Glomerular visceral epithelial cell (primary cell): ENCODE data around the gene SPRED2.
A peak's percentile ranks its signal among the peaks of the same experiment; 100 is the strongest.

Source experiments
- DNase-seq: peaks from one replicate; pipeline ENCODE4 v3.0.0-alpha.2; 2016; ENCODE audit errors: extremely low spot score

Gene SPRED2

DNA sequence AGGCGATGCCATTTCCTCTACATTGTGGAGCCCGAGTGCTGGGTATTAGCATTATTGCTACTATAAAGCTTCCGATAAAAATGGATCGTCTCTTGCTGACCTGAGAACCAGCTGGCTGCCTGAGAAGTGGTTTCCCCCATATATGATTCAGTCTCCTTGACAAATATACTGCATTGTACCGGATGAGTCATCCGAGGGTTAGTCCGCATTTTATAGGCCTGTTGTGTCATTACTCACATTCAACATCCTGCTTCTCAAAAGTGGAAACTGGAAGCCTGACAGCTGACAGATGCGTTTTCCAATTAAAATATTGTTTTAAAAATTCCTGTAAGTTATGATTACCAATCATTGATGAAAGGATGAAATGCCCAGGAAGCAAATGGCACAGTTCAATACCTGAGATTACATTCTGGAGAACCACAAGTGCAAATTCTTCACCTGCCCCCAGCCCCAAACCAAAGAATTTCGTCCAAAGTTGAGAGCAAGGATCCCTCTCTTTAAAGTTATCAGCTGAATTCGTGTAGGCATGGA, 65.7 kb downstream of the SPRED2 start:
- peak; percentile 83 for DNase-seq

DNA sequence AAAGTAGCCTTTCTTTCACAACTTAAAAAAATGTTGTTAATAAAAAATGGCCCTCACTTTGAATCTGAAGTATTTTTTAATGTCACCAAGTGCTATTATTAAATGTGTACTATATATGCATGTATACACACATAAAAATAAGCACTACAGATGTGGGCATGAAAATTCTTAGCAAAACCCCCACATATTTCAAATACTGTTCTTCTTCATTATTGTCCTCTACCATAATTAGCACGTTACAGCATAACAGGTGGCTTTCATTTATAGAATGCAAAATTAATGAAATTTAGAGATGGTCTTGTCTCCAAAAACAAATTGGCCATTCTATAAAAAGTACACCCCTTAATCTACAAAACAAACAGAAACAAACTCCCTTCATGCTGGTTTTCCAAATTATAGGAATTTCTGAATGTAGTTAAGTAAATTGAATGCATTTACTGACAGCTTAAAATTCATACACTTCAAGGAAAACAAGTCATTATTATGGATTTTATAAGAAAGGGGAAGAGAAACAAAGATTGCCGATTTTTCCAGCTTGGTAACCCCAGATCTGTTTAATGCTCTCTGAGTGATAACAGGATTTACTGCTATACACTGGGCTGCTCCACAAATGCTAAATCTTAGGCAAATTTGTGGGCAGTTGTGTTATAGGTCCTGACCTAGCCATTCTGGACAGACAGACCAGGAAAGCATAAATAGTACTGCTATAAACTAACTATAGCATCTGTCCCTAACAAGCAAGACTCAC, 67.2 kb downstream of the SPRED2 start:
- DNase-seq: no peak

DNA sequence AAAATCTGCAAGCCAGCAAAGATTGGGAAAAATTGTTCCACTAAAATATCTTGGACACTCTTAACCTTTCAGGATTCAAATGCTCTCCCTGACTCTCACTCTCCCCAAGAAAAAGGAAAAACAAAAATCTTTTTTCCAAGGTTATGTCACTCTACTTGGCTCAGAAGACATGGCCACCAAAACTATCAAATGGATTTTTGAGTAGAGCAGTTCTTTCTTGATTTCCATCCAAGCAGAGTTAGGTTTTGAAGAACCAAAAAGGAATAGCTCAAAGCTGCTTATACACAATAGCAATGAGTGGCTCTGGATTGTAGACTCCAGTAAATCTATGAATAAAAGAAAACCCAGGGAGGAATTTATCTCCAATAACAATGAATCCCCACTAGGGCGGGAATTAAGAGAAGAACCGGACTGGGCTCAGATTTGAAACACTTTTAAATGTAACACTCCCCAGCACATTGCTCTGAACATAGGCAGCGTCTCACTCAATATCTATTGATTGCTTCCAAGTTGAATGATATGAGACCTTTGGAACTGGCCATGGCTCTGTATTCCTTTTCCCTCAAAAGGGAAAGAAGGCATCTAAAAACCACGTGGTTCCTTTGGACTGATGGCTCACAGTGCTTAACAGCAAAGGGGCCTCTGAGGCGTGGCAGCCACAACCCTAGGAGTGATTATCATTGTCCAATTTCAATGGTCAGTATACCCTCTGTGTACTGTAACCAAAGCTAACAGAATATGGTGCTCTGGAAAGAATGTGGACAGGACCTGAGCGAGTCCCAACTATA, 68.3 kb downstream of the SPRED2 start:
- DNase-seq: no peak

DNA sequence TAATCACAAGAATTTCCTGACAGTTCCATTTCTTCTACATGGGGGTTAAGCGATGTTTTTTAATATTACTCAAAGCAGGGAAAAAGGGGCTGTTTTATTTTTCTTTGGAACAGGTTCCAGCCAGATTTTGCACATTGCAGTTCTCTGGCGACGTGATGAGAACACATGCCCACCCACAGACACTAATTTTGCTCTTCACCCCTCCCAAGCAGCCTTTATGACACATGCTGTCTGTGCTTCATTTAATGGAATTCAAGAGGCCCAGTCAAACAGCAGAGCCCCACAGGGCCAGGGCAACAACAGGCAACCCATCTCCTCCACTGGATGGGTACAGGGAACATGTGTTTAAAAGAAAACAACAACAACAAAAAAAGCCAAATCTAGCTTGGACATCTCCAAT, 70.8 kb downstream of the SPRED2 start:
- peak; percentile 37 for DNase-seq

DNA sequence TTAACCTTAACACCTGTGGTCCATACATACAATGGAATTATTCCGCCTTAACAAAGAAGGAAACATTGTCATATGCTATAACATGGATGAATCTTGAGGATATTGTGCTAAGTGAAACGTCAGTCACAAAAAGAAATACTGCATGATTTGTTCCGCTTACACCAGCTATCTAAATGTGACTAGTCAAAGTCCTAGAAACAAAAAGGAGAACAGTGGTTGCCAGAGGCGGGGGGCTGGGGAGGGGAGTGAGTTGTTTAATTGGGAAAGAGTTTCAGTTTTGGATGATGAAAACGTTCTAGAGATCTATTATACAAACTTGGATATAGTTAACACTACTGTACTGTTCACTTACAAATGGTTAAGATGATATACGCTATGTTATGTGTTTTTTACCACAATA, 72.0 kb downstream of the SPRED2 start:
- no peak for DNase-seq

DNA sequence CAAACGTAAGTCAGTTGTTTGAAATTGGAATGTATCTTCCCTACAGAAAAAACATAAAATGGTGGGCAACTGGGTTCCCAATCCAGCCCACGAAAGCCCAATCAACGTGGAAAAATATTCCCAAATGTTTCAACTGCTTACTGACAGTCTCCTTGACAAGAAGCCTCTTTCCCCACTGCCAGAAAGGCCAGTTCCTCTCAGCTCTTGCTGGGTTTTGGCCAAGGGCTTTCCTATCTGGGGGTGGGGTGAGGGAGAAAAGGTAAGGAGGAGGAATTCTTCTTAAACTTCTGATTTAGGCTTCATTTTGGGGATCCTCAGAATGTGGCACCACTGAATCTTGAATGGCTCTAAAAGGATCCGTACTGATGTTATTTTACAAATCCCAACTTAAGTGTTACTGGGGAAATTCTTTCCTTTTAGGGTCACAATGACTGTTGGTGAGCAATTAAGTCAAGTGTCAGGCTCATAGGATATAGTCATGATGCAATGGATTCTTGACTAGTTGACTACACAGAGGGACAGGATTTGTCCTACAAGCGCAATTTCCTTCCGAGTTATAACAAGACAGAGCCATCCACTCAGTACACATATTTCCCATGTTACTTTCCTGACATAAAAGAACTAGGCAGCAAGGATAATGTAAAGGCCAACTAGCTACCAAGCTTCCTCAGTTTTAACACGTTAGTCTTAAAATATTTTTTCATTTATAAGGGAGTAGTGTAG, 73.6 kb downstream of the SPRED2 start:
- DNase-seq: no peak

DNA sequence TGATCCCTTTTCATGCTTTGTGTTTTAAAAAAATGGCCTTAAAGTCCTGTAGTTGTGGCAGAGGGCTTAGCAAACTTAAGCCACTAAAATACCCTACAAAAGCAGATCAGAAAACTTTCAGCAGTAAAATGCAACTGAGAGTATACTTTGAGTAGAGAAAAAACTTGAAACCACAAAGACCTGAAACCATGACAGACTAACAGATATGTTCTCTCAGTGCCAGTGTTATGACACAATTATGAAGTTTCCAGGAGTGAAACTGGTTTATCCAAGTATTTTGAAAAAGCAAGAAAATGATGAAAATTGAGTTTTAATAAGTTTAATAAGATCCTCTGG, 74.5 kb downstream of the SPRED2 start:
- no peak for DNase-seq

DNA sequence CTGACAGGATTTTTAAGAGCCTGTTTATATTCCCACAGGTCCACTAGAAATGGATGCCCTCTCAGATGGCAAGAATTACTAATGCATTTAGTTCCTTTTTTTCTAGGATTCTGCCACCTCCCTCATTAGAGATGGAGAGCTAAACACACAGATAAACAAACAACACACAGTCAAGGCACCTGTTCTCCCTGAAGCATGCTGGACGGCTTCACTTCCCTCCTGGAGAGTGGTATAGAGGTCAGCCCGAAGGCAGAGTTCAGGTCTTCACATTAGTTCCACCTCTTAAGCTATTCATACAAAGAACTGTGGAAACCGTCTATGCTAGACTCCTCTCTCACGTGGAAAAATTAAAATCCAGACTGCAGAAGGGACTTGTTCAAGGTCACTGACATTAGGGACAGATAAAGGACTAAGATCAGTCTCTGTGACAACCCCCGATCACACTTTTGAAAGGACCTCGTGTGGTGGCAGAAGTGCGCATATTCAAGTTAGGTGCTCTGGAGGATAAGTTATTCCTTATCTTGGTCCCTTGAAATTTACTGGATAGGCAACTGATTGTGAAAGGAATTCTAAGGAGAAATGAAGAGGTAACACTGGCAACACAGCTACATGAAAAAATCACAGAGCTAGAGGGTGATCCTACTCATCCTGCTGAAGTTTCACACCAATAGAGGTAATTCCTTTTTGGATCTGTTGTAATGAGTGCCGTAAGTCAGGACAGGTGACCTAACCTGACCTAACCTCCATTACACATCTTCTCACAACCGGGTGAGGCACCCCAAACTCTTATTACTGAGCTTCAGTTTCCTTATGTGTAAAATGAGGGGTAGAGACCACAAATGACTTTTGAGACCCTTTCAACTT, 75.1 kb downstream of the SPRED2 start:
- DNase-seq: no peak

DNA sequence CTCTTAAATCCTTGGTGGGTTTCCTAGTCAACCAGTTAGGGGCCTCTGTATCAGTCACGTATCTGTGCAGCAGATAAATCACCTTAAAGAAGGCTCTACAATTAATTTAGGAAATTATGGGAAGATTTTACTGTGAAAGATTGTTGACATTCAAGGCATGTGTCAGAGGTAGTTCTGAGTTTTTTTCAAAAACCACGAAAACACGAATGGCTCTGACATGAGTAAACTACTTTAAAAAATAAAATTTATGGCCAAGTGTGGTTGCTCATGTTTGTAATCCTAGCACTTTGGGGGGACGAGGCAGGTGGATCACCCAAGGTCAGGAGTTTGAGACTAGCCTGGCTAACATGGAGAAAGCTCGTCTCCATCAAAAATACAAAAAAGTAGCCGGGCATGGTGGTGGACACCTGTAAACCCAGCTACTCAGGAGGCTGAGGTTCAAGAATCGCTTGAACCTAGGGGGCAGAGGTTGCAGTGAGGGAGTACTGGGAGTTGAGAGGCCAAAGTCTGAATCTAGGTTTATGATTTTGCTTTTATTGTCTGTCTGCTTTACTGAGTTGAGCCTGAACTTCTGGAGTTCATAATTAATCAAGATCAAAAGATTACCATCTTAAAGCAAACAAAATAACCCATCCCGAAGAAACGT, 77.1 kb downstream of the SPRED2 start:
- DNase-seq: no peak

DNA sequence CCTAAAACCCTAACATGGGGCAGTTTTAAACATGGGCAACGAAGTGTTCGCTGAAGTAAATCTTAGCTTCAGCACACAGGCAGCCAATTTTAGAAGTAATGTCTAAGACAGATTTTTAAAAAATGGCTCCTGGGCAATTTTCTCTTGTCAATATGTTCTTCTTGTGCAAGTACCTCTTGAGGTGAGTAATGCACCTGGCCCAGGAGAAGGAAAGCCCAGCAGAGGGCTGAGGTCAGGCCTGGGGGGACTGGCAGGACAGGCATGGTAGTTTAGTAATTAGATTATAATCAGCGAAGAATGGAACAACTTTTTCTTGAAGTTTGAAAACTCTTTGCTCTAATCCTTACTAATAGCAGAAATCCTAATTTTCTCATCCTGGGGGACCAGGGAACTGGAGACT, 77.6 kb downstream of the SPRED2 start:
- no peak for DNase-seq

DNA sequence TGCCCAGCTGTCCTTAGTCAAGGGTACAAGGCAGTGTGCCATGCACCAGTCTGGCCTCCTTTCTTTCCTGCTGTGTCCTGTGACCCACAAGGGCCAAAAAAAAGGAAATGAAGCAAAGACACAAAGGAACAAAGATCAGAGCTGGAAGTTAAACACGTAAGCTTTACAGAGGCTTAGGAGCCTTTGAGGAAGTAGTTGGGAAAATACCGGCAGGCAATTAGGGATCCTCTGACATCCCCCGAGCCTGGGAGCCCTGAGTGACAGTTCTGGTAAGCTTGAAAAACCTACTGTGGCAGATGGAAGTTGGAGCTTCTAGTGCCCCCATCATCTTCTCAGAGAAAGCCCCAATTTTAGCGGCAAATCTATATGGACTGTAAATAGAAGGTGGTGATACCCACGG, 78.5 kb downstream of the SPRED2 start:
- DNase-seq: no peak

DNA sequence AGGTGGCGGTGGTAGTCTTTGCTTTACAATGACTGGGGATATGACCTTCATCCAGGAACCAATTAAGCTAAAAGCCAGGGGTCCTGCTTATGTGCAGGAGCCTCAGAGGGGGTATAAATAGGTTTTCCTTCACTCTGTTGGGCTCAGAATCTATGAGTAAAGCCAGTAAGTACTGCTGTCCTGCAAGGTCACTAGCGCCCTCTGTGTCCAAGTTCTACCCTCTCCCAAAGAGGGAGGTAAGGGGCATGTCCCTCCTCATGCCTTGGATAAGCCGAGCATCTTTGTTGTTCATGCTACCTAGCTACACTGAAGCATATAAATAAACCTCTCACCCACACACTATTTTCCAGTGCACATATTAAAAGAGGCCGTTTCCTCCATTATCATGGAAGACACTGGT, 79.4 kb downstream of the SPRED2 start:
- DNase-seq: no peak

DNA sequence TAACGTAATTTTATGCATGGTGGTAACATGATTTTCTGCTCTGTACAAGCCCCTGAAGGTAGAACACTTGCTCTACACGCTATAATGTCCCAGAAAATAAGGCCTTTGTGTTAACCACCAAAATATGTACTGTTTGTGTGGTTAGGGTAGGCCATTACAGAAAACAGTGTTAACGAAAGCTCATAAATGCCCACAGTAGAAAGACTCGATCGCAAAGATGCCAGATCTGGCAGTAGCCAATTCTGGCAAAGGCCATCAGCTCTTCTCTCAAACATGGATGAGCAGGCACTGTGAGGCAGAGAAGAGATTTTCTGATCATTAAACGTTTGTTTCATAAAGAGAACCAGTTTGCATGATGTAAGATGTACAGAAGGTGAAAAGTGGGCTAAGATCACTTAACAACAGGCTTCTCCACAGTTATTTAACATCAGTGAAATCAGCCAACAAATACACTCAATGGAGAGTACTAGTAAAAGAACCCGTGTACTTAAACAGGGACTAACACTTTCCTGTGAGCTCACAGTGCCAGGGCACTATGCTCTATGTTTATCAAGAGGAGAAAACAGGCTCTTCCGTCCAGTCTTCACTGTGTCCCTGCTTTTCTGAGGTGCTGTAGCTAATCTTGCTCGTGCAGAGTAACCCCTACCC, 80.3 kb downstream of the SPRED2 start:
- no peak for DNase-seq

DNA sequence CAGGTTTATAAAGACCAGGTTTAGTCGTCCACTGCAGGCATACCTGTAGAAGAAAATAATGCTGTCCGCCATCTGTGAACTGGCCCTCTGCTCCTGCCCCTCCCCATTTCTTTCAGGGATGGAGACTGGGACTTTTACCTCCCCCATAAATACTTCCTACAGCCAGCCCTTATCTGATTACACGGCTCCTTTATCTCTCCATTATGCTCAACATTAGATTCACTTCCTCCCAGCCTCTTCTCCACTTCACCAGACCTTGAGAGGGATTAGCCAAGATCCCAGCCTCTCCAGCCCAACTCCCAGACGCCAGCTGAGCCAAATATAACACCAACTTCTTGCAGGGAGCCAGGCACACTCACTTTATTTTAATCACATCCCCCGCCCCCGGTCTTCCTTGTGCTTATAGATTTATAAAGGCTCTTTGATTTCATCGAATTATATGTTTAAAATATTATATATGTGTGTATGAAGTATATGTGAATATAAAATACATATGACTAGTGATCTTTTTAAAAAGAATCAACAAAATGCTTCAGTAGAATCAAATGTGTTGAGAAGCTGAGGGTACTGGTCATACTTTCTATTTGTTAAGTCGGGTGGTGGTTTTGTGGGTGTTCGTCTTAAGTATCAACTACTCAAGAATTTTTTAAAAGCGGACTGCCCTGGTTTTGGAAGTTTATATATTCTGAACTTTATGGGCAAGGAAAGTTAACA, 81.0 kb downstream of the SPRED2 start:
- DNase-seq: no peak

DNA sequence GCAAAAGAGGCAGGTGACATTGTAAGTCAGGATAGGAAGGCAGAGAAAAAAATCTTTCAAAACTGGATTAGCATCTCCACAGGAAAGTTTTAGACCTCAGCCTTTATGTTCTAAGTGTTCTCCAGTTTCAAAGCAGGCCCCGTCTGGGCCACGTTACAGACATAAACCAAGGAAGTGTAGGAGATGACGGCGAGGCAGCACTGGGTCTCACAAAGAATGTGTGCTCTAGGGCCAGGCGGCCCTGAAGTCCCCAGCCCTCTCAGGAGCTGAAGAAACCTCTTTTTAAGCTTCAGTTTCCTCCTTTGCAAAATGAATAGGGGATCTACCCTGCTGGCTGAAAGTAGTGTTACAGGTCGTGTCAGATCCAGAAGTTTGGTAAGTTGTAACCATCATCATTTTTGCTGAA, 81.7 kb downstream of the SPRED2 start:
- no peak for DNase-seq

DNA sequence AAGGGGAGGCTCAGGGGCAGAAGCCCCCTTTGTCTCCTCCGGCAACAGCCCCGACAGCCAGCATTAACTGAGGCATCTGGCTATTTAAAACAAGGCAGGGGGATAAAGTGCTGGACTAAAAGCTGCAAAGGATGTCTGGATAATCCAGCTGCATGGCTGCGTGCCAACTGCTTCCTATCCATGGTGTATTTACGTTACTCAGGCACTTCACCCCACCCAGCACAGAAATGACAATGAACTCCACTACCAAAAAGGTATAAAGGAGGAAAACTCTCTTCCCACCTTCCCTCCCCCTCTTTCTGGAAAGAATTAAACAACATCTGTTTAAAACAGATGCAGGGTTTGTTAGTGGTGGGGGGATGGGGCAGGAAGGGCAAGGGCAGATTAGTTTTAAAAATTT, 82.5 kb downstream of the SPRED2 start:
- DNase-seq: peak; percentile 43

DNA sequence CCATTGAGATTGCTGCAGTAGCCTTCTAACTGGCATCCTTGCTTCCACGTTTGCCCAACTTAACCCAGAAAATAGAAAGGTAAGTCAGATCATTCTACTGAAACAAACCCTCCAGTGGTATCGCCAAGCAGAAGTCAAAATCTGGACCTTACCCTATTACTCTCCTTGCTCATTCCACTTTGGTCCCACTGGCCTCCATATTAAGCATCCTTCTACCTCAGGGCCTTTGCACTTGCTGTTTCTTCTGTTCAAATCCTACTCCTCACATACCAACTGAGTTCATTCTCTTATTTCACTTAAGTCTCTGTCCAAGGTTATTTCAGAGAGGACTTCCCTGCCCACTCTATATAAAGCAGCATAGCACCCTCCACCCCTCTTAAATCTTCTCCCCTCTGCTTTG, 84.5 kb downstream of the SPRED2 start:
- no peak for DNase-seq

DNA sequence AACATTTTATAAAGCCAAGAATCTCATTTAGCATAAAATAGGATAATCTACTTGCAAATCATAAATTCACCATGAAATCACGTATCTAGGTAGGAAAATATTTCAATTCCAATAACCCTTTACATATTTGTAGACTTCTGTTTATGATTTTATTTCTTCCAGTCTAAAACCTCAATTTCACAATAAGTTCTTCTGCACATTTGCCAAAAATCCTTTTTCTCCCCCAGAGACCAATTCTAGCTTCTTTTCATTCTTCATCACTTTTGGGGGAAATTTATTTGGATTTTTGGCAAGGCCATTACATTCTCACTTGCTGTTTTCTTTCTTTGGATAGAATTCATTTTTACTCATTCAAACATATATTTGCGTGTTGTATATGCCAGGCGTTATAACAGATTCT, 86.8 kb downstream of the SPRED2 start:
- DNase-seq: no peak

DNA sequence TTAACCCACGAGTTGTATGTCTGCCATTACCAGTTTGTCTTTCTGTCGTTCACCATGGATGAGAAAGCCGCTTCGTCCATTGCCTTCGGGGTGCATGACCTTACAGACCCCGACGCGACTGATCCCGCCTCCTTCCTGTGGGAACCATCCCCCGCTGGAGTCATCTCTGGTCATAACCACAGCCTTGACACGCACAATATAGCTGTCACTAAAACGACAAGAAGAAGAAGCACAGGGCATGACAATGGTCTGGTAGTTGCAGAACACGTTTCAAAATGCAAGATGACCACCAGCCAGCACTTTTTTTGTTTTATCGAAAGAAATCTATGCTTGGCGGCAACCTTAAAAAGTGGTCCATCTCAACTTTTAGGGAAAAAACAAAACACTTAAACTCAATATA, 87.7 kb downstream of the SPRED2 start:
- DNase-seq: no peak

DNA sequence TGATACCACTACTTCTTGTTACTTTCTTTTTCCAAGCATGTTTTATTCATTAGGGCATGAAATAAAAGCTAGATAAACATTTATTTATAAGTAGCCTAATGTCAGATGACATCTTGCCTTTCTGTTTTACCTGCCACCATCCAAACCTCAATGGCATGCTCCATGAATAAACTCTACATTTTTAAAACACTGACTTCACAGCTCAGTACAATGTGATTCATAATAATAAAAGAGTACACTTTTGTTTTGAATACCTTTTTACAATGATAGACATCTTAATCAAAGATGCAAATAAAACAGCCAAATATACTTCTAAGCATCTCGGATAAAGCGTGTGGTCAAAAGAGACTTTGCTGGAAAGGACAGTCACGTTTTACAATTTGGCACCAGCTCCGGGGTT, 88.2 kb downstream of the SPRED2 start:
- DNase-seq: no peak
